NCI-H2227 (cell line): ENCODE data around the gene BASP1.

ENCODE experiments used
- DNase-seq: peaks from one replicate; lab custom pipeline; 2025; ENCODE audit not compliant: unreplicated experiment; lab: John Stamatoyannopoulos, UW

BASP1 gene

DNA sequence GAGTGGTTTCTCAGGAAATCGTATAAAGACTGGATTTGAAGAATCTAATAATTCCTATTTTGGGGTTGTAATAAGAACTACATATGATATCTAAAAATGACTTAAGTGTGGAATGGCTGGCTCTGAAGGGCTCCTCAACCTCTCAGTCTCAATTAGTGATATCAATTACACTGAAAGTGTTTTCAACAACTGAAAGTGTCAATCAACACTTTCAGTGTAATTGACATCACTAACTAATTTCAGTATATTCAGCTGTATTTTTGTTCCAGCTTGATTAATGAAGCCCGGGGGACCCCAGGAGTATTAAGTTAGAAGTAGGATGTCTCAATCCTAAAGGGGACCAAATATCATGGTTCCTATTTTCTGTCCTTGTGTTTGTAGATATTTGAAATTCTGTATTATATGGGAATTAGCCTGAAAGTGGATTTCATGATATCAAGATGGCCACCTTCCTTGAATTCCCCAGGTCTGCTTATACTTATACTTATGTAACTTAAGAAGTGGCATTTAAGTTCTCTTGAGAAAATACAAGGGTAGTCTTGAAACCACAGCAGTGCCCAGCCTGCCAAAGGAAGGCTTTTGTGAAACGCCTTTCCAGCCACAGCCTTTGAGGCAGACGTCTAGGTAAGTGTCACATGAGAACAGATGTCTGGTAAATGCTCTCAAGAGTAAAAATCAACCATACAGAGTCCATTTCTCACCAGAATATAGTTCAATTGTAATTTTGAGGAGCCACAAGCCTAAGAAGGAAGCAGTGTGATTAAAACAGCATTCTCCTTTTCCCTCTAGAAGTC, 4.6 kb downstream of the BASP1 start:
- no peak for DNase-seq

DNA sequence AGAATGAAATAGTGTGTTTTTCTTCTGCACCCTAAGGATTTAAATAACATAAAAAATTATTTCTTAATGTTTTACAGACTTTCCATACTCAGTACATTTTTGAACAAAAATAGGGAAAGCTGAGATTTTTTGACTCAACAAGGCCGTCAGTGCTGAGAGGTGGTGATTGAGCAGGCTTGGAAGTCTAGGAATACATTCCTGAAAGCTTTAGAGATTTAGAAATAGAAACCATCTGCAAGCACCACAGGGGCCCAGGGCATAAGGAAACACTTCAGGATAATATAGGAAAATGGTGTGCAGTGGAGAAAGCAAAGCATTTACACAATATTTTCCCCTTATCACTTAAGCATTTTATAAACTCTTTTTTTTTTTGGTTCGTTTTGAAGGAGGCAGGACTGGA, 5.2 kb downstream of the BASP1 start:
- no peak for DNase-seq

DNA sequence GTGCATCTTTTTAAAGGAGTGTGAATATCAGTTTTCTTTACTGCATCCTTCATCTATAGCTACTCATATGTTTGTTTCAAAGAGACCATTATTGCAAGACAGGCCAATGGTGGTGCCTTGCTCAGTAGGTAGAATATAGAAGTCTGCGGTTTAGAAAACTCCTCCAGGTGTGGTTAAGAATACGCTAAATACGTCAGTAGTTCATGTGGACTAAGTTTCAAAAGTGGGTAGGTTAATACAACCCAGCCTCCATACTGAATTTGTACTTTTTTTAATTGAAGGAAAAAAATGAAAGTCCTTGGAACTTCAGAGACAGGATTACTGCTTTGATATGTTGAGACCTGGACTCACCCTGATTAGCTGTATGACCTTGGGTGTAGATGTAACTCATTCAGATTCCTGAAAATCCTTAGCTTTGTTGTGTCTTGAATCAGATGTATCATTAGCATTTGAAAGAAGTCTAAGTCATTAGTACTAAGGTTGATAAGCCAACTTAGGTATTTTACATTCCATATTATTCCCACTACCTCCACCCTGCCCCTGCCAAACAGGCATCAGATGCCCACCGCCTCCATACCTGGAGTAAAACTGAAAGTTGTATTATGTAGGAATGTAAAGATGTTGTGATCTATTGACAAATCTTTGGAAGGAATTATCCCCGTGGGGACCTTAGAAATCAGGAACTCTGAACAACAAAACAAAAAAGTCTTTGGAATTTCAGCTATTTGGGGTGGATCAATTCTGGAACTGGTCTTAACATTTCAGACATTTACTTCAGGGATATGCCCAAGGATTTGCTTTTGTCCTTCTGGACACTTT, 6.1 kb downstream of the BASP1 start:
- no peak for DNase-seq

DNA sequence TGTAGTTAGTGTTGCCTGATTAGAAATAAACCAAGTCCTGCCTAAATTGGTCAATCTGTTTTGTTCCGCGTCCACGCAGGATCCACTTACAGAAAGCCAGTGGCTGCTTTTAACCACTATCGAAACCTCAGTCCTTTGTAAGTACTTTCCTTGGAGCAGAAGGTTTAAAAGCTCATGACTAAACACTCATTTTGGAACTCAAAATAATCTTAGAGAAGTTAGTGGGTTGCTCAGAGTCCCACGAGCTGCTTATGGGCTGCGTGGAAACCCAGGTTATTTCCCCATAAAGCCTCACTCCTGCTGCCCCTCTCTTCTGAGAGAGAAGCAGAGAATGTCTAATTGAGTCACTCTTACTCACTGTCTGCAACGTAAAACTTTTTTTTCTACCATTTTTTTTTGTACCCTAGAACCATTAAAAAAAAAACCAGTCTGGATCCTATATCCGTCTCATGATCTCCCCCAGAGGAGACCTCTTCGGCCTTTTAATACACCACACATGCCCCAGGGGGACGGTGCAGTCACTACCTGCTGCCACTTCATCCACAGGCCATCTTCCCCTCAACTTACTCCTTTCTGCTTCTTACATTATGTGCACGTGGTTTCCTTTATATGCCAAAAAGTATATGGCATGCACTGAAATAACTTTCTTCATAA, 7.6 kb downstream of the BASP1 start:
- no peak for DNase-seq

DNA sequence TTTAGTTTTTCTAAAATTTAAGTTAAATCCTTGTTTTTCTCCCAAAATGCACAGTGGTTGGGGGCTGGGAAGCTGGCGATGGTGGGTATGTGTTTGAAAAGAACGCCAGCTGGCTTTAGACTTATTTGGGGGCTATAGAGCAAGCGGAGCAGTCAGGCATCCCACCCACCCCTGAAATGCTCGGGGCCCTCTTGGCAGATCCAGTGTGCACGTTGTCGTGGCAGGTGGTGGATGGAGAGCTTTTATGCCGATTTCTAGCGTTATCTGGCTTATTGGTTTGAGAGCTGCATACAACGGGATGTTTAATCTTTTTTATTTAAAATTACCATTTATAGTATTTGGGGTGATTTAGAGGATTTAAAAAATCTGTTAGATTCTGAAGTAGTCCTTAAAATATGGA, 8.1 kb downstream of the BASP1 start:
- no peak for DNase-seq

DNA sequence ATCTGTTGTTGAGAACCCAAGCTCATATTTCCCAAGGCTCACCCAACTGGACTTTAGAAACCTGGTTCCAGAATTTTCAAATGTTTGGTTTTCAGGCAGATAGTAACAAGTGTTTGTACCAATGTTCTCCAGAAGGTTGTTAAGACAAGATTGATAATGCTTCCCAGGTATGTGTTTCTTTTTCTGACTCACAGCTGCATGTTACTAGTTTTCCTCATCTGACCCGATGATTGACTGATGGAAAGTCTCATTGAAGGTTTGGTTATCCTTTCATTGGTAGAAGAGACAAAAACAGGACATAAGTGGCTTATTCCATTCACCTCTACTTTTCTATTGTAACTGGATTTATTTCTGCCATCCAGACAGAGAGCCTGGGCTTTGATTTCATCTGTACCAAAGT, 10.4 kb downstream of the BASP1 start:
- no peak for DNase-seq

DNA sequence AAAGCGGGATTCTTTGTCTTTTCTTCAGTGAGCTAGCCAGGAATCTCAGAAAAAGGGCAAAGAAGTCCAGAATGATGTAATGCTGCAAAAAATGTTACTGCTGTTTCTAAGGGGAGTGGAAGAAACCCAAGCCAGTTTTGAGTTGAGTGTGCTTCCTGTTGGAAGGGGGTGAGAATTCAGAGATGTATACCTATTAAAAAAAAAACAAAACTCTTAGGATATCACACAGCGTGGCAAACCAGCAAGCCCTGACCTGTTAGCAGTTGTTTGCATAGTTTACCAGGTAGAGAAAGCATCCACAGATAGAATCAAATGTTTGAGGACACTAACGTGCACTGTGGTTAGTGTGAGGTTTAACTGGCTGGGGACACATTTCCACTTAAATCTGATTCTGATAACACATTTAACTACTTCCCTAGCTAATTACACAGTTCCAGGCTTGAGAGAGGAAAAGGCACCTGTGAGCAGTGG, 11.4 kb downstream of the BASP1 start:
- no peak for DNase-seq

DNA sequence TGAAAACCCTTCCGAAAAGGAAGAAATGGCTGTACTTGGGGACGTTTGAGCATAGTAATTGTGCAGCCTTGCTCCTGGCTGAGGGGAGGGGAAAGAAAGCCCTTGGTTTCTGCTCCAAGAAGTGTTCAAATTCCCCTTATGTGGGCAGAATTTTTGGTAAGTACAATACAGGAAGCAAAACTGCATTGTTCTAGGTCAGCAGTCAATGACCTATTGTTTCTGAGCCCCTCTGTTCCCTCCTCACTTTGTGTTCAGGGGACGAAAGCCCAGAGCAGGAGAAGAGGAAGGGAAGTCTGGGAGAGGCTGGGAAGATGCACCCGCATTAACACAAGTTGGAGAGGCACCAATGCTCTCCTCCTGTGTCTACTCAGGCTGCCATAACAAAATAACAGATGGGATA, 11.9 kb downstream of the BASP1 start:
- no peak for DNase-seq

DNA sequence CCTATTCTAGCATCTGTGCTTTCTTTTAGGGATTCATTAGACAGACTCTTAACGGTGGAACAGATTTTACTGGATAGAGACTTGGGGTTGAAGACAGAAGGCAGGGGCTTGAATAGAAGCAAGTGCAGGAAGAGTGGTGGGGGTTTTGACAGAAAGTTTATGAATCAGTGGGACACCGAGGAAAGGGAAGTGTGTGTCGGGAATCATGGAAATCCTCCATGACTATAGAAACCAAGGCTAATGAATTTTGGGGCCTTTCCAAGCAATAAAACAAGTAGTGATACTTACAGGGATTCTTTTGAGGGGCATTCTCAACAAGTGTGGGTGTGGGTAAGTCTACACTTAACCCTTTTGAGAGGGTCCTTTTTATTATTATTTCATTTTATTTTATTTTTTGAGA, 12.8 kb downstream of the BASP1 start:
- no peak for DNase-seq

DNA sequence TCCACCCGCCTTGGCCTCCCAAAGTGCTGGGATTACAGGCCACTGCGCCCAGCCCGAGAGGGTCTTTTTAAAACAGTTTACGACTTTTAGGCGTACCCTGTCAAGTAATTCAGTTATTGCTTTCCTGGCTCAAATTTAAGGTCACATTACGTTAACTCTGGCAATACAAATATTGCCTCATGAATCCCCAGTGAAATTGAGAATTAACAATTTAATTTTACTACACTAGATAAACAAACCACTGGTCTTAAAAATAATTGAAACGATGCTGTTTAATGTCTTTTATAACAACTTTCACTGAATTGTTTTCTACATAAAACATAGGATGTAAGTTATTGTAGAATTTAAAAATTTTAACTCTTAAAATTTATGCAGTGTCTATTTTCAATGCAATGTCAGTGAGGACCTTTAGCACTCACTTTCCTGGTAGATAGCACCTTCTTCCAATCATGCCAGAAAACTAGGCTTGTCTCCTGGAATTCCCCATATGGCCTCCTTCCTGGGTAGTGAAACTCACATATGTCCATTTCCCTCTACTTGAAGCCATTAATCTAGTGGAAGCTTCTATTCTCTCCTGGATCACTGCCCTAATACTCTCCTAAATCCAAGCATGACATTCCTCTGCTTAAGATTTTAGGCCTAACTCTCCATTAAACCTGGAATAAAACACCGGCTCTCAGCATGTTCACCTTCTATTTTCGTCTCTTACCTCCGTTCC, 13.5 kb downstream of the BASP1 start:
- DNase-seq = no peak

DNA sequence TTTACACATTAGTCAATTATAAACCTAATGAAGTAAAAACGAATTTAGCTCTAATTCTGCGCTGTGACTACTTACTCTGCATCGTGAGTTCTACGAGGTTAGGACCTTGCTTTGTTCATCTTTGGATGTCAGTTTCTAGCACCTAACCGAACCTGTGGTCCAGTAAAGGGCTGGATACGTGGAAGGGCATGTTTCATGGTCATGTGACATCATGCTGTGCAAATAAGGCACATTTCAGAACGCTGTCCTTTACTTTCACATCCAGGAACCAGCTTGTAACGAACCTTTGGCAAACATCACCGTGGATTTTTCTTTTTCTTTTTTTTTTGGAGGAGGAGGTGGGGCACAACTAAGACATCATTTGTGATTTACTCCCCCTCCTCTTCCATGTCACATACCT, 15.0 kb downstream of the BASP1 start:
- DNase-seq = no peak

DNA sequence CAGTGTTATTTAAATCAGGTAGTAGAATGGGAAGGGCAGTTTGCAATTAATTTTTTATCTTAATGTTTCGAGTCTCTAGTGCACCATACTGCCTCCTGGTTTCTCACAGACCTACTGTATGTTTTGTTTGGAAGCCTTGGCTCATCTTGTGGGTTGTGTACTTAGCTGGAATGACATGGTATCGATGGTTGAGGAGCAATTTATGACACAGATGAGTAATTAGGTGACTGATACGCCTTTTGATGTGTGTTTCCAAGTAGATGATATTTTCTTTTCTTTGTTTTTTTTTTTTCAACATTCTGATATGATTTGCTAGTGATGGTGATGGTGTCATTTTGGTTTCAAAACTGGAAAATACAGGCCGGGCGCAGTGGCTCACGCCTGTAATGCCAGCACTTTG, 16.1 kb downstream of the BASP1 start:
- no peak for DNase-seq

DNA sequence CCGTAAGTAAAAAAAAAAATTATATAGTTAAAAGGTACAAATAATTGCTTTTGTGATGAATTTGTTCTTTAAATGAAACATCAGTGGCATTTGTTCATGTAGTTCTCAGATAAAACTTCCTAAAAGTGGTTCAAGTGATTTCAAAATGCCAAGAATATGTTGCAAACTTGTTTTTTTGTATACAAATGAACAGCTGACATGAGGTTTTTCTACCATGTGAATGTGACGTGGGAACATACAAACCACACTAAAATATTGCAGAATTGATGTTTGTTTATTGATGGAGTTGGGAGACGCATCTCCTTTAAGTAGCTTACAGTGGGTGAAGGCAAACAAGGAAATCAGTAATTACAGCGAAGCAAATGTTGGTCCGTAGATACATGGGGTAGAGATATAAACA, 16.9 kb downstream of the BASP1 start:
- no peak for DNase-seq

DNA sequence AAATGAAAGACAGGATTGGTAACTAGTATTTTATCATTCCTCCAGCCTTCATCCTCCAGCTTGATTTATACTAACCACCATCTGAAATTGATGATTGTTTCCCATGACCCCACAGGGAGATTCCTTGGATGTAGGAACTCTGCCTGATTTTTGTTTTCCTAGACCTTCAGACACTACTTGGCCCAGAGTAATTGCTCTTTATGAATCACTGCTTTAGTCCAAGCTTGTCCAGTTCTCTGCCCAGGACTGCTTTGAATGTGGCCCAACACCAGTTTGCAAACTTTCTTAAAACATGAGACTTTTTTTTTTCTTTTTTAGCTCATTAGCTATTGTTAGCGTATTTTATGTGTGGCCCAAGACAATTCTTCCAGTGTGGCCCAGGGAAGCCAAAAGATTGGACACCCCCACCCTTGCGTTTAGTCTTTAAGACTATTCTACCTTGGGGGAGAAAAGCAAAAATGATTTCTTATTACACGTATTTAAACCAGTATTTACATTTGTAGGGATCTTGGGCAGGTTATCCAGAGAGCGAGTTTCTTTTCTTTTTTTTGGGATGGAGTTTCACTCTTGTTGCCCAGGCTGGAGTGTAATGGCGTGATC, 18.4 kb downstream of the BASP1 start:
- no peak for DNase-seq

DNA sequence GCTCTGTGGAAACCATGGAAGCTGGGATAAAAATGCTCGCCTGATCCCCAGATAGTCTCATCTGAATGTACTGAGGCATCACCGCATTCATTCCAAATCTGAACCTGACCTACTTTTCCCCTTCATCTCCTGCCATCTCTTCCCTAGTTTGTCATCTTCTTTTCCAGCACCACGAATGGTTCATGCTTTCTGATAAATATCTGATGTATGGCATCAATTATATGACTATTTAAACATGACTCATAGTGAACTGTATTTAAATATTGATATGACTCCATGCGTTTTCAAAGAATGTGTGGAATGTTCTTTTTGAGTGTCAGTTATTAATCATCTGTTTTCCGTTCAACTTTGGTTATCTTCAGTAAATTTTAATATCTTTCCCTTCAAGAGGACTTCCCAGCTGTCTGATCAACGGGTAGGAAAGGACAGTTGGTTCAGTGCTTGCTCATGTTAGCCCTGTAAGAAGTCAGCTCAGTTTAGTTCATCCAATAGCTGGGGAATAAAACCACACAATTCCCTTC, 21.1 kb downstream of the BASP1 start:
- DNase-seq = no peak

DNA sequence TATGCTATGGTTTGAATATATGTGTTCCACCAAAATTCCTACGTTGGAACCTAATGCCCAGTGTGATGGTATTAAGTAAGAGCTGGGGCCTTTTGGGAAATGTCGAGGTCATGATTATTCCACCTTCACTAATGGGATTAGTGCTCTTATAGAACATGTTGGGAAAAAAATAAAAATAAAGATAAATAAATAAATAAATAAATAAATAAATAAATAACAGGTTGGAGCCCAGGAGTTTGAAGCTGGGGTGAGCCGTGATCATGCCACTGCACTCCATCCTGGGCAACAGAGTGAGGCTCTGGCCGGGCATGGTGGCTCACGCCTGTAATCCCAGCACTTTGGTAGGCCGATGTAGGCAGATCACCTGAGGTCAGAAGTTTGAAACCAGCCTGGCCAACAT, 22.5 kb downstream of the BASP1 start:
- DNase-seq = no peak

DNA sequence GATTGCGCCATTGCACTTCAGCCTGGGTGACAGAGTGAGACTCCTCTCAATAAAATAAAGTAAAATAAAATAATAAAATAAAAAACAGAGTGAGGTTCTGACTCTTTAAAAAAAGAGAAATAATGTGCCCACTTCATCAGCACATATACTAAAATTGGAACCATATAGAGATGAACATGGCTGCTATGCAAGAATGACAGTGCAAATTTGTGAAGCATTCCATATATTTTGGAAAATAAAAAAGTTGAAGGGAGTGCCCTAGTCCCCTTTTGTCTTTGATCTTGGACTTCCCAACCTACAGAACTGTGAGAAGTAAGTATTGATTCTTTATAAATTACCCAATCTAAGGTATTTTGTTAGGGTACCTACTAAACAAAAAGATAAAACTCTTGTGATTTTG, 23.1 kb downstream of the BASP1 start:
- no peak for DNase-seq

DNA sequence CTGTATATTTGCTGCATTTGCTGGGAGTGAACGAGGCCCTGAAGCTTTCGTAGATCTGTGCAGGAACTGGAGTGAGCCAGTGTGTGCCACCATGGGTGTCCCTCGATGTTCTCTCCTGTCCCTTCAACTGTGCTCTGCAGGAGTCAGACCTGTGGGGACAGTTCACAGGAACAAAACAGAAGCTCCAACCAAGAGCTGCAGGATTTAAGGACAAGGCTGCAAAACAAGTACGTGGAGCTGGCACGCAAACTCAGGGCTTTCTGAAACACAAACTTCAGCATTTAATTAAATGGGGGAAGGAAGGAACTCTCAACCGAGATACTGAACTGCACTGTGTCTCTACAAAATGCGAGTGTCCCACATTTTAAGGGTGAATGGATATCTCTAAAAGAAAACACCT, 24.2 kb downstream of the BASP1 start:
- DNase-seq = no peak

DNA sequence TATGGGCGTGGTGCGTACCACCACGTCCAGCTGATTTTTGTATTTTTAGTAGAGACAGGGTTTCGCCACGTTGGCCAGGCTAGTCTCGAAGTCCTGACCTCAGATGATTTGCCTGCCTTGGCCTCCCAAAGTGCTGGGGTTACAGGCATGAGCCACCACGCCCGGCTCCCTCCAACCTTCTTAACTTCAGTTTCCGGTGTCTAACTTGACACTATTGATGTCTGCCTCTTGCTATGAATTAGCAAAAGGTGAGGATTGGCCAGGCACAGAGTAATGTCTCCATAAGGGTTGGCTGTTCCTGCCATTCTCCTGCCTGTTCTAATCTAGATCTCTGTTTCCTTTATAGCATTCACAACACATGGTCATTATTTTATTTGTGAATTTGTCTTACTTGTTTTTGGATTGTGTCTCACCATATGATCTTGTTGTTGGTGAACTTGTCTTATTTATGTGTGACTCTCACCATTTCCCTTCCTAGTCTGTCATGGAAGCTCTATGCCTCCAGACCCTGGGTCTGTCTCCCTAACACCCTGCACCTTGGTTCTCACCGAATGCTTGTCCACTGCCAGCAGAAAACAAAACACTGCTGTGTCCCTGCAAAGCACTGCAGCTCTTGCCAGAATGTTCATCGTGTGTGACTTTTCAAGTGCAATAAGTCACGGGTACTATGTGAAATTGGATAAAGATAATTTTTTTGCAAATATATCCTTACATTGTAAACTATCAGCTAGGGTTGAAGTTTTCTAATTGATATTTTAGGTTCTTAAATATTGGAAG, 26.0 kb downstream of the BASP1 start:
- DNase-seq = no peak
